ENCODE data around the gene ATR.

The ATR gene

GRCh38 chr3:142623194-142623593 lies 44.7 kb upstream of the ATR start:
- no peaks in the 10 kb centered on the region for H3K27me3 ChIP-seq (ENCODE audit: control insufficient read depth, insufficient read depth, low read length)
- no peak overlapping the region for H3K4me3 ChIP-seq (ENCODE audit: low read depth, low read length)
- no peaks in the 10 kb centered on the region for H3K79me2 ChIP-seq
- H2AFZ ChIP-seq = no peak overlapping the region
- no peaks in the 10 kb centered on the region for H3K9me3 ChIP-seq (ENCODE audit: control insufficient read depth, low read length)
- no peak for TF ChIP-seq CTCF (IDR thresholded peaks at IDR 0.05)
- no peaks in the 10 kb centered on the region for H3K36me3 ChIP-seq (ENCODE audit: control insufficient read depth, insufficient read depth, low read length)
- H3K9ac ChIP-seq = no peak overlapping the region
- no peak overlapping the region for H3K4me2 ChIP-seq (ENCODE audit: low read length)
- H3K4me1 ChIP-seq = no peaks in the 10 kb centered on the region
- H3K27ac ChIP-seq = no peak overlapping the region

- Histone ChIP-seq H3K9me3 (ENCODE audit: control insufficient read depth, low read length) (no peaks in the 10 kb centered on the region), H2AFZ (no peak overlapping the region), H3K79me2 (no peaks in the 10 kb centered on the region), H3K4me2 (ENCODE audit: low read length) (no peak overlapping the region), H3K27ac (no peak overlapping the region), H3K4me1 (no peaks in the 10 kb centered on the region), H3K36me3 (ENCODE audit: control insufficient read depth, insufficient read depth, low read length) (no peaks in the 10 kb centered on the region), H3K9ac (no peak overlapping the region), H3K4me3 (ENCODE audit: low read depth, low read length) (no peak overlapping the region), H3K27me3 (ENCODE audit: control insufficient read depth, insufficient read depth, low read length) (no peaks in the 10 kb centered on the region)
- TF ChIP-seq CTCF (IDR thresholded peaks at IDR 0.05) = no peak
Observed at GRCh38 chr3:142622405-142622804, 43.9 kb upstream of the ATR start.

GRCh38 chr3:142618917-142619461 lies 40.5 kb upstream of the ATR start:
- H2AFZ ChIP-seq = no peak overlapping the region
- H3K9me3 ChIP-seq (ENCODE audit: control insufficient read depth, low read length) = no peaks in the 10 kb centered on the region
- H3K27me3 ChIP-seq (ENCODE audit: control insufficient read depth, insufficient read depth, low read length) = no peaks in the 10 kb centered on the region
- H3K79me2 ChIP-seq = no peaks in the 10 kb centered on the region
- H3K4me2 ChIP-seq (ENCODE audit: low read length) = no peak overlapping the region
- no peaks in the 10 kb centered on the region for H3K4me1 ChIP-seq
- no peaks in the 10 kb centered on the region for H3K36me3 ChIP-seq (ENCODE audit: control insufficient read depth, insufficient read depth, low read length)
- no peak overlapping the region for H3K27ac ChIP-seq
- no peak overlapping the region for H3K9ac ChIP-seq
- TF ChIP-seq CTCF (IDR thresholded peaks at IDR 0.05) = no peak
- H3K4me3 ChIP-seq (ENCODE audit: low read depth, low read length) = no peak overlapping the region

GRCh38 chr3:142615171-142615570 lies 36.6 kb upstream of the ATR start:
- no peak overlapping the region for H3K4me3 ChIP-seq (ENCODE audit: low read depth, low read length)
- H3K9me3 ChIP-seq (ENCODE audit: control insufficient read depth, low read length) = no peaks in the 10 kb centered on the region
- H3K4me1 ChIP-seq = no peaks in the 10 kb centered on the region
- no peaks in the 10 kb centered on the region for H3K79me2 ChIP-seq
- no peak overlapping the region for H3K4me2 ChIP-seq (ENCODE audit: low read length)
- no peaks in the 10 kb centered on the region for H3K36me3 ChIP-seq (ENCODE audit: control insufficient read depth, insufficient read depth, low read length)
- H3K27me3 ChIP-seq (ENCODE audit: control insufficient read depth, insufficient read depth, low read length) = no peaks in the 10 kb centered on the region
- H3K27ac ChIP-seq = no peak overlapping the region
- H3K9ac ChIP-seq = no peak overlapping the region
- no peak overlapping the region for H2AFZ ChIP-seq
- no peak for TF ChIP-seq CTCF (IDR thresholded peaks at IDR 0.05)

GRCh38 chr3:142614059-142614626 lies 35.6 kb upstream of the ATR start:
- no peaks in the 10 kb centered on the region for H3K4me1 ChIP-seq
- no peak for TF ChIP-seq CTCF (IDR thresholded peaks at IDR 0.05)
- H3K79me2 ChIP-seq = no peaks in the 10 kb centered on the region
- H3K27me3 ChIP-seq (ENCODE audit: control insufficient read depth, insufficient read depth, low read length) = no peaks in the 10 kb centered on the region
- H2AFZ ChIP-seq = no peak overlapping the region
- no peak overlapping the region for H3K27ac ChIP-seq
- H3K4me3 ChIP-seq (ENCODE audit: low read depth, low read length) = no peak overlapping the region
- no peaks in the 10 kb centered on the region for H3K36me3 ChIP-seq (ENCODE audit: control insufficient read depth, insufficient read depth, low read length)
- H3K9ac ChIP-seq = no peak overlapping the region
- no peaks in the 10 kb centered on the region for H3K9me3 ChIP-seq (ENCODE audit: control insufficient read depth, low read length)
- no peak overlapping the region for H3K4me2 ChIP-seq (ENCODE audit: low read length)

Measured in parathyroid adenoma (tissue), 2 donors.